Transverse colon (tissue), 3 donors: ENCODE results near the gene SEC14L2.
"Not testable (repeated sequence)": the region's sequence is repeated elsewhere in the genome, so short reads cannot be mapped to it uniquely, and the experiment has no call there.

Experiments used
- POLR2A ChIP-seq: fragments of 450-650 bp; IDR thresholded peaks from one replicate; pipeline ENCODE4 v1.6.1; 2016; ENCODE audit warnings: antibody characterized with exemption, mild to moderate bottlenecking, moderate library complexity
- TF ChIP-seq, protein P1 (sequence below), 5 experiments: fragments of 200-600 bp in 3 of 5; fragments of 450-650 bp in 2 of 5; sonication (generic) in 3 of 5; IDR thresholded peaks; 1 replicate in 2 of 5; 2 replicates in 3 of 5; pipeline ENCODE4 v1.5.1; 2016 to 2017; ENCODE audit warnings: antibody characterized with exemption in 5 of 5, inconsistent platforms in 3 of 5, mild to moderate bottlenecking in 2 of 5, moderate library complexity in 1 of 5

DNA sequence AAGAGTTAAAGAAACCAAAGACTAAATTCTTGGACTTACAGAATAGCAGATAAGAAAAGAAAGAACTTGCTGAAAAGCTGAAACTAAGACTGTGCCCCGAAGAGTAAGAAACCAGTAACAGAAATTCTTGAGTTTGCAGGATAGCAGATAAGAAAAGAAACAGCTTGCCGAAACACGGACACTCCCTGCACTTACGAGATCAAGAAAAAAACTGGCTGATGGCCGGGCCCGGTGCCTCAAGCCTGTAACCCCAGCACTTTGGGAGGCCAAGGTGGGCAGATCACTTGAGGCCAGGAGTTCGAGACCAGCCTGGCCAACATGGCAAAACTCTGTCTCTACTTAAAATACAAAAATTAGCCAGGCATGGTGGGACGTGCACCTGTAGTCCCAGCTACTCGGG is 54.7 kb downstream of the SEC14L2 start:
- TF ChIP-seq, protein P1, sequence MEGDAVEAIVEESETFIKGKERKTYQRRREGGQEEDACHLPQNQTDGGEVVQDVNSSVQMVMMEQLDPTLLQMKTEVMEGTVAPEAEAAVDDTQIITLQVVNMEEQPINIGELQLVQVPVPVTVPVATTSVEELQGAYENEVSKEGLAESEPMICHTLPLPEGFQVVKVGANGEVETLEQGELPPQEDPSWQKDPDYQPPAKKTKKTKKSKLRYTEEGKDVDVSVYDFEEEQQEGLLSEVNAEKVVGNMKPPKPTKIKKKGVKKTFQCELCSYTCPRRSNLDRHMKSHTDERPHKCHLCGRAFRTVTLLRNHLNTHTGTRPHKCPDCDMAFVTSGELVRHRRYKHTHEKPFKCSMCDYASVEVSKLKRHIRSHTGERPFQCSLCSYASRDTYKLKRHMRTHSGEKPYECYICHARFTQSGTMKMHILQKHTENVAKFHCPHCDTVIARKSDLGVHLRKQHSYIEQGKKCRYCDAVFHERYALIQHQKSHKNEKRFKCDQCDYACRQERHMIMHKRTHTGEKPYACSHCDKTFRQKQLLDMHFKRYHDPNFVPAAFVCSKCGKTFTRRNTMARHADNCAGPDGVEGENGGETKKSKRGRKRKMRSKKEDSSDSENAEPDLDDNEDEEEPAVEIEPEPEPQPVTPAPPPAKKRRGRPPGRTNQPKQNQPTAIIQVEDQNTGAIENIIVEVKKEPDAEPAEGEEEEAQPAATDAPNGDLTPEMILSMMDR (IDR thresholded peaks at IDR 0.05): not testable (repeated sequence)
- not testable (repeated sequence) for TF ChIP-seq POLR2A
